ENCODE measurements around the gene UBA5.

UBA5 gene

DNA sequence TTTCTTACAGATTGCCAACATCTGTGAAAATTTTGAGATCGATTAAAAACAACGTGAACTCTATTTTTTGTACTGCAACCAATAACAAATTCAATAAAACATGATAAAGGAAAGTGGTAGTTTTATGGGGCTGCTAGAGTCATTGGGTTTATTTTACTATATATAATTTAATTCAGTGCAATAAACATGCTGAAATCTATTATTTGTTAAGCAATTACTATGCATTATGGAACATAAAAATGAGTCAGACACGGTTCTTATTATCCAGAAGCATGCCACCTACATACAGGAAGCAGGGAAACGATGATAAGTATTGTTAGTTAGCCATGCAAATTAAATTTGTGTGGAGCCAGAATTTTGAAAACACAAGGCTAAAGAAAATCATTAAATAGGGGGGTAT lies 34.9 kb downstream of the UBA5 start:
- H3K27me3 ChIP-seq (replicated peaks in 2 of 5; ENCODE audit: control insufficient read depth in 4 of 5, insufficient read depth in 5 of 5, low read length in 4 of 5): no peaks in the 10 kb centered on the region
- no peak for DNase-seq
- WGBS (ENCODE audit: insufficient coverage): no CpG with 5 or more reads among the region's 4 CpGs
- ChIA-PET POLR2A (no interaction called here), CTCF (no interaction called here)
- H3K36me3 ChIP-seq (ENCODE audit: control insufficient read depth in 4 of 4, insufficient read depth in 4 of 4, low read length in 3 of 4): peaks cover 14 to 83% (median 41%) of the 10 kb centered on the region in 4 experiments
- no peak overlapping the region for H3K27ac ChIP-seq (ENCODE audit: insufficient read depth in 1 of 2, low read depth in 1 of 2, low read length in 2 of 2, poor library complexity in 1 of 2, severe bottlenecking in 2 of 2)
- H3K9me3 ChIP-seq (ENCODE audit: control extremely low read depth in 1 of 5, control insufficient read depth in 4 of 5, insufficient read depth in 2 of 5, low read depth in 1 of 5, low read length in 4 of 5): no peaks in the 10 kb centered on the region
- H3K4me1 ChIP-seq (ENCODE audit: control extremely low read depth in 1 of 4, control insufficient read depth in 4 of 4, insufficient read depth in 4 of 4, low read length in 3 of 4): no peaks in the 10 kb centered on the region
- no peak overlapping the region for H3K4me3 ChIP-seq (ENCODE audit: control insufficient read depth in 1 of 7, extremely low read depth in 1 of 7, insufficient read depth in 4 of 7, low read depth in 2 of 7, low read length in 6 of 7)

- 67% methylated on average over 1 of the region's 1 CpG for WGBS (ENCODE audit: insufficient coverage)
- Histone ChIP-seq H3K36me3 (ENCODE audit: control insufficient read depth in 4 of 4, insufficient read depth in 4 of 4, low read length in 3 of 4) (peaks cover 15 to 83% (median 42%) of the 10 kb centered on the region in 4 experiments), H3K27me3 (replicated peaks in 2 of 5; ENCODE audit: control insufficient read depth in 4 of 5, insufficient read depth in 5 of 5, low read length in 4 of 5) (no peaks in the 10 kb centered on the region), H3K4me3 (ENCODE audit: control insufficient read depth in 1 of 7, extremely low read depth in 1 of 7, insufficient read depth in 4 of 7, low read depth in 2 of 7, low read length in 6 of 7) (no peak overlapping the region), H3K27ac (ENCODE audit: insufficient read depth in 1 of 2, low read depth in 1 of 2, low read length in 2 of 2, poor library complexity in 1 of 2, severe bottlenecking in 2 of 2) (no peak overlapping the region), H3K4me1 (ENCODE audit: control extremely low read depth in 1 of 4, control insufficient read depth in 4 of 4, insufficient read depth in 4 of 4, low read length in 3 of 4) (no peaks in the 10 kb centered on the region), H3K9me3 (ENCODE audit: control extremely low read depth in 1 of 5, control insufficient read depth in 4 of 5, insufficient read depth in 2 of 5, low read depth in 1 of 5, low read length in 4 of 5) (no peaks in the 10 kb centered on the region)
- POLR2A ChIA-PET: no interaction called here
- CTCF ChIA-PET: no interaction called here
- DNase-seq: no peak
Observed at GRCh38 chr3:132695422-132695821, 35.3 kb downstream of the UBA5 start.

GRCh38 chr3:132703733-132704132 lies 43.6 kb downstream of the UBA5 start:
- Histone ChIP-seq H3K4me3 (ENCODE audit: control insufficient read depth in 1 of 7, extremely low read depth in 1 of 7, insufficient read depth in 4 of 7, low read depth in 2 of 7, low read length in 6 of 7) (no peak overlapping the region), H3K4me1 (ENCODE audit: control extremely low read depth in 1 of 4, control insufficient read depth in 4 of 4, insufficient read depth in 4 of 4, low read length in 3 of 4) (no peaks in the 10 kb centered on the region), H3K9me3 (ENCODE audit: control extremely low read depth in 1 of 5, control insufficient read depth in 4 of 5, insufficient read depth in 2 of 5, low read depth in 1 of 5, low read length in 4 of 5) (no peaks in the 10 kb centered on the region), H3K27me3 (replicated peaks in 2 of 5; ENCODE audit: control insufficient read depth in 4 of 5, insufficient read depth in 5 of 5, low read length in 4 of 5) (no peaks in the 10 kb centered on the region), H3K36me3 (ENCODE audit: control insufficient read depth in 4 of 4, insufficient read depth in 4 of 4, low read length in 3 of 4) (peaks cover 22 to 69% (median 44%) of the 10 kb centered on the region in 4 experiments), H3K27ac (ENCODE audit: insufficient read depth in 1 of 2, low read depth in 1 of 2, low read length in 2 of 2, poor library complexity in 1 of 2, severe bottlenecking in 2 of 2) (no peak overlapping the region)
- no peak for DNase-seq
- POLR2A ChIA-PET: no interaction called here
- no CpG with 5 or more reads among the region's 2 CpGs for WGBS (ENCODE audit: insufficient coverage)
- CTCF ChIA-PET: interaction anchor here (1.4 kb wide), 1 partner anchor 21 kb away, joined by 3 read pairs; no protein-coding TSS in a partner anchor

GRCh38 chr3:132709761-132710160 lies 49.6 kb downstream of the UBA5 start:
- no peak for DNase-seq
- Histone ChIP-seq H3K4me1 (ENCODE audit: control extremely low read depth in 1 of 4, control insufficient read depth in 4 of 4, insufficient read depth in 4 of 4, low read length in 3 of 4) (no peaks in the 10 kb centered on the region), H3K9me3 (ENCODE audit: control extremely low read depth in 1 of 5, control insufficient read depth in 4 of 5, insufficient read depth in 2 of 5, low read depth in 1 of 5, low read length in 4 of 5) (no peaks in the 10 kb centered on the region), H3K27ac (ENCODE audit: insufficient read depth in 1 of 2, low read depth in 1 of 2, low read length in 2 of 2, poor library complexity in 1 of 2, severe bottlenecking in 2 of 2) (no peak overlapping the region), H3K36me3 (ENCODE audit: control insufficient read depth in 4 of 4, insufficient read depth in 4 of 4, low read length in 3 of 4) (peaks cover 6 to 56% (median 40%) of the 10 kb centered on the region in 4 experiments), H3K4me3 (ENCODE audit: control insufficient read depth in 1 of 7, extremely low read depth in 1 of 7, insufficient read depth in 4 of 7, low read depth in 2 of 7, low read length in 6 of 7) (no peak overlapping the region), H3K27me3 (replicated peaks in 2 of 5; ENCODE audit: control insufficient read depth in 4 of 5, insufficient read depth in 5 of 5, low read length in 4 of 5) (no peaks in the 10 kb centered on the region)
- 100% methylated on average over 2 of the region's 5 CpGs for WGBS (ENCODE audit: insufficient coverage)
- CTCF ChIA-PET: no interaction called here
- POLR2A ChIA-PET: no interaction called here

DNA sequence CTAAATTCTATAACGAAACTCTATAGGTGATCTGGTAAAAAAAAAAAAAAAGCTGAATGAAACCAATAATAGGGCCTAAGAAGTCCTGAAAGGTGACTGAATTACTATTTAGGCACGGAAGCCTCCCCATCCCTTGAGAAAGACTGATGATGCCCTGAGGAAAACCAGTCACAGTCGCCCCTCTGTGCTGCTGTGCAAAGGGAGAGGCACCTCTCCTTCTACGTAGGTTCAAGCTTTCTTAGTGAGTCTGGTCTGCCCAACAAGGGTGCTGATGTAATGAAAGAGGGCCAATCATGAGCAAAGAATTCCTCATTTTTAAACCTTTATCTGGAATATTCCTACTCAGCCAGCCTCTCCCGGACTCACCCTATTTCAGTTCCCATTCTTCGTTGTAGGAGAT lies 50.2 kb downstream of the UBA5 start:
- Histone ChIP-seq H3K27ac (ENCODE audit: insufficient read depth in 1 of 2, low read depth in 1 of 2, low read length in 2 of 2, poor library complexity in 1 of 2, severe bottlenecking in 2 of 2) (no peak overlapping the region), H3K27me3 (replicated peaks in 2 of 5; ENCODE audit: control insufficient read depth in 4 of 5, insufficient read depth in 5 of 5, low read length in 4 of 5) (no peaks in the 10 kb centered on the region), H3K9me3 (ENCODE audit: control extremely low read depth in 1 of 5, control insufficient read depth in 4 of 5, insufficient read depth in 2 of 5, low read depth in 1 of 5, low read length in 4 of 5) (no peaks in the 10 kb centered on the region), H3K4me1 (ENCODE audit: control extremely low read depth in 1 of 4, control insufficient read depth in 4 of 4, insufficient read depth in 4 of 4, low read length in 3 of 4) (no peaks in the 10 kb centered on the region), H3K36me3 (ENCODE audit: control insufficient read depth in 4 of 4, insufficient read depth in 4 of 4, low read length in 3 of 4) (peaks cover 6 to 57% (median 40%) of the 10 kb centered on the region in 4 experiments), H3K4me3 (ENCODE audit: control insufficient read depth in 1 of 7, extremely low read depth in 1 of 7, insufficient read depth in 4 of 7, low read depth in 2 of 7, low read length in 6 of 7) (no peak overlapping the region)
- ChIA-PET POLR2A (no interaction called here), CTCF (no interaction called here)
- 100% methylated on average over 3 of the region's 6 CpGs for WGBS (ENCODE audit: insufficient coverage)
- DNase-seq: no peak

DNA sequence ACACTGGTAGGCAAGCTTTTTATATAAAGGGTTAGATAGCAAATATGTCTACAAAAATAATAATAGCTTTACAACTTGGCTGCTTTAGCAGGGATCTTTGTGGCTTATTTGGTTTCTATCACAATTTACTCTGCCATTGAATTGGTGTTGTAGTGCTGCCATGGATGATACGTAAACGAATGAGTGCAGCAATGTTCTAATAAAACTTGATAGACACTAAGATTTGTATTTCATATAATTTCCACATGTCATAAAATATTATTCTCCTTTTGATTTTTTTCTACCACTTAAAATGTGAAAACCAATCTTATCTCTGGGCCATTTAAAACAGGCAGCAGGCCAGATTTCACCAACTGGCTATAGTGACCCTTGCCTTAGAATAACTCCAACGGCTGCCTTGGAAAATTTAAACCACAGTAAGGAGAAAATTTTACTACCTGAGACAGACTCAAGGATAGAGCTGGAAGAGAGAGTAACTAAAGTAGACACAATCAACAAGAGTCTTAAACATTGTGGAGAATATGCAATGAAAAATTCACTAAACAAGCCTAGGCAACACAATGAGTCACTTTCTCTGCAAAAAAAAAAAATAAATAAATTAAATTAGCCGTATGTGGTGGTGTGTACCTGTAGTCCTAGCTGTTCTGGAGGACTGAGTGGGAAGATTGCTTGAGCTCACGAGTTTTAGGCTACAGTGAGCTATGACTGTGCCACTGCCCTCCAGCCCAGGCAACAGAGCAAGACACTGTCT lies 54.0 kb downstream of the UBA5 start:
- WGBS (ENCODE audit: insufficient coverage): 100% methylated on average over 1 of the region's 5 CpGs
- Histone ChIP-seq H3K27me3 (replicated peaks in 2 of 5; ENCODE audit: control insufficient read depth in 4 of 5, insufficient read depth in 5 of 5, low read length in 4 of 5) (no peaks in the 10 kb centered on the region), H3K9me3 (ENCODE audit: control extremely low read depth in 1 of 5, control insufficient read depth in 4 of 5, insufficient read depth in 2 of 5, low read depth in 1 of 5, low read length in 4 of 5) (no peaks in the 10 kb centered on the region), H3K4me3 (ENCODE audit: control insufficient read depth in 1 of 7, extremely low read depth in 1 of 7, insufficient read depth in 4 of 7, low read depth in 2 of 7, low read length in 6 of 7) (no peak overlapping the region), H3K27ac (ENCODE audit: insufficient read depth in 1 of 2, low read depth in 1 of 2, low read length in 2 of 2, poor library complexity in 1 of 2, severe bottlenecking in 2 of 2) (no peak overlapping the region), H3K4me1 (ENCODE audit: control extremely low read depth in 1 of 4, control insufficient read depth in 4 of 4, insufficient read depth in 4 of 4, low read length in 3 of 4) (no peaks in the 10 kb centered on the region), H3K36me3 (ENCODE audit: control insufficient read depth in 4 of 4, insufficient read depth in 4 of 4, low read length in 3 of 4) (peaks cover 9 to 60% (median 39%) of the 10 kb centered on the region in 4 experiments)
- CTCF ChIA-PET: interaction anchor here (0.7 kb wide), 1 partner anchor 669 kb away, joined by 3 read pairs; no protein-coding TSS in a partner anchor
- no peak for DNase-seq
- POLR2A ChIA-PET: no interaction called here

DNA sequence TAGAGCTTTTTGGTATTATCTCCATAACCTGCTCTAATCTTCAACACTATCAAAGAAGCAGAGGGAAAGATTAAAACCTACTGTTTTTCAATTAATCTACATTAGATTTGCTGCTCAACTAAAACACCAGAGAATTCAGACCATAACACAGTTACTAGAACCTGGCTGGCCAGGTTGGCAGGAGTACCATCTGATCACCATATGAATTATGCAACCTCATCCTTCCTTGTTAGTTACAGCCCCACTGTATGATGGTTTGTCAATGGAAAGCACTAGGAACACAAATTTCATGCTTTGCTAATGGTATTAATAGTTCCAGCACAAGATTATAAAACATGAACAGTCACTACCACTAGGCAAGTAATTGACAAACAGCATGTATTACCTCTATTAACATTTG lies 56.2 kb downstream of the UBA5 start:
- Histone ChIP-seq H3K9me3 (ENCODE audit: control extremely low read depth in 1 of 5, control insufficient read depth in 4 of 5, insufficient read depth in 2 of 5, low read depth in 1 of 5, low read length in 4 of 5) (no peaks in the 10 kb centered on the region), H3K36me3 (ENCODE audit: control insufficient read depth in 4 of 4, insufficient read depth in 4 of 4, low read length in 3 of 4) (peaks cover 6 to 45% (median 25%) of the 10 kb centered on the region in 4 experiments), H3K4me1 (ENCODE audit: control extremely low read depth in 1 of 4, control insufficient read depth in 4 of 4, insufficient read depth in 4 of 4, low read length in 3 of 4) (peaks cover 0 to 13% (median 11%) of the 10 kb centered on the region in 4 experiments), H3K4me3 (ENCODE audit: control insufficient read depth in 1 of 7, extremely low read depth in 1 of 7, insufficient read depth in 4 of 7, low read depth in 2 of 7, low read length in 6 of 7) (no peak overlapping the region), H3K27ac (ENCODE audit: insufficient read depth in 1 of 2, low read depth in 1 of 2, low read length in 2 of 2, poor library complexity in 1 of 2, severe bottlenecking in 2 of 2) (no peak overlapping the region), H3K27me3 (replicated peaks in 2 of 5; ENCODE audit: control insufficient read depth in 4 of 5, insufficient read depth in 5 of 5, low read length in 4 of 5) (no peaks in the 10 kb centered on the region)
- no peak for DNase-seq
- ChIA-PET POLR2A (no interaction called here), CTCF (interaction anchor here (1.4 kb wide), 1 partner anchor 10 kb away, joined by 3 read pairs; no protein-coding TSS in a partner anchor)
